Pancreas (tissue), 10 donors: ENCODE results near the gene CRYZ. TPM values are rescaled to one million over a fixed set of nuclear protein-coding genes. Genes with fewer than 3 reads are reported as not detected.

ENCODE experiments used
- ATAC-seq, 4 donors: fragments of 200-7000 bp; cut with Tn5 transposase; one replicate each; pipeline versions ENCODE4 v1.8.0 to v1.9.1; 2020; ENCODE audit warnings: mild to moderate bottlenecking in 4 of 4, moderate library complexity in 4 of 4
- DNase-seq, 6 donors: peaks; one replicate each; pipeline ENCODE4 v3.0.0-alpha.2; 2020
- FAIRE-seq: peaks from 2 replicates; lab custom pipeline; 2012; peaks lifted over from hg19 to GRCh38; lab: Jason Lieb, UNC
- H3K27ac ChIP-seq, 4 donors: fragments of 200-600 bp; sonication (generic); 1 replicate in 3 of 4; 2 replicates in 1 of 4; pipeline versions ENCODE4 v1.5.0 to v1.8.0; 2020
- H3K27me3 ChIP-seq, 4 donors: fragments of 200-600 bp; one replicate each; pipeline ENCODE4 v1.8.0; 2021
- H3K36me3 ChIP-seq, 3 donors: fragments of 200-600 bp; sonication (generic) in 1 of 3; one replicate each; pipeline versions ENCODE4 v1.5.0 to v1.8.0; 2020 to 2021
- H3K4me1 ChIP-seq, 3 donors: fragments of 200-600 bp; one replicate each; pipeline ENCODE4 v1.8.0; 2021
- H3K4me3 ChIP-seq, 4 donors: fragments of 200-600 bp; sonication (generic) in 2 of 4; one replicate each; pipeline versions ENCODE4 v1.5.0 to v1.8.0; 2020 to 2021
- H3K9me3 ChIP-seq, 4 donors: fragments of 200-600 bp; one replicate each; pipeline ENCODE4 v1.8.0; 2021
- WGBS, 2 donors: extraction: QIAGEN DNeasy Blood & Tissue Kit; methylation state at CpG; one replicate each; pipeline ENCODE4 v1.1.7; 2013; 5-methylcytosine and 5-hydroxymethylcytosine counted together
- intact Hi-C, 3 donors: fragments of 100-400 bp; cut with DNase I; formaldehyde crosslinking; loops; one replicate each; pipeline versions ENCODE4 v1.11.1 to v1.14.2; 2022
- polyA plus RNA-seq, 2 donors: library from polyadenylated mRNA; stranded (reverse); fragments of 200-250 nt; gene quantifications; one replicate each; pipeline ENCODE4 v1.2.3, GENCODE V29; 2013
- total RNA-seq, 6 donors: library from RNA; stranded (reverse); fragmentation: NEBNext Ultra II Directional in 4 of 6; extraction: Animal tissue kit (Norgen Biotek cat#: 25700) in 4 of 6; gene quantifications; one replicate each; pipeline versions ENCODE4 v1.2.1 to v1.2.4, GENCODE V29; 2021 to 2023
- TF ChIP-seq, protein P1 (sequence below), 4 donors: fragments of 200-600 bp; sonication (generic) in 3 of 4; IDR thresholded peaks; one replicate each; pipeline versions ENCODE4 v1.5.0 to v1.8.0; 2021; ENCODE audit warnings: antibody characterized with exemption in 4 of 4
- donor health status: healthy with polysubstance abuse.
- donor health status: DM: no; HTN: no; CAD: no; lungs with moderate emphysema.
- donor health status: DM: no; HTN: no; CAD: no.
- donor health status: control.
- donor health status: control.
- donor health status: Bipolar disorder and iron deficiency.
- donor health status: DM: yes; HTN: yes; CAD: no.
- donor health status: DM: no; HTN: no; CAD: no.
- donor health status: DM: no; HTN: no; CAD: no.
- donor health status: DM: yes; HTN: yes; CAD: no.

The CRYZ gene
- total and polyA plus RNA-seq, 8 donors: 38.3 to 71.6 (median 54.9) TPM

DNA sequence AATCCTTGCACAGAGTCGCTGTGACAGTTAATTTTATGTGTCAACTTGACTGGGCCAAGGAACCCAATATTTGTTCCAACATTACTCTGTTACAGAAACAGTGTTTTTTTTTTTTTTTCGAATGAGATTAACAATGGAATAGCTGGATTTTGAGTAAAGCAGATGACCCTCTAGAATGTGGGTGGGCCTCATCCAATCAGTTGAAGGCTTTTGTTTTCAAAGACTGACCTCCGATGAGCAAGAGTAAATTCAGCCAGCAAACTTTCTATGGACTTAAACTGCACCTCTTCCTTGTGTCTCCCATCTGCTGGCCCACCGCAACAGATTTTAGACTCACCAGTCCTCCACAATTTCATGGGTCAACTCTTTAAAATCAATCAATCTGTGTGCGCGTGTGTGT, 17.0 kb downstream of the CRYZ start:
- Histone ChIP-seq H3K4me3 (no peak overlapping the region), H3K27me3 (no peaks in the 10 kb centered on the region), H3K27ac (no peak overlapping the region), H3K36me3 (peaks cover 0 to 64% (median 10%) of the 10 kb centered on the region in 3 donors), H3K4me1 (no peaks in the 10 kb centered on the region), H3K9me3 (no peaks in the 10 kb centered on the region)
- WGBS, 2 donors: 88 to 89% methylated on average over 6 of the region's 6 CpGs
- intact Hi-C loops: no loop called here
- TF ChIP-seq, protein P1, sequence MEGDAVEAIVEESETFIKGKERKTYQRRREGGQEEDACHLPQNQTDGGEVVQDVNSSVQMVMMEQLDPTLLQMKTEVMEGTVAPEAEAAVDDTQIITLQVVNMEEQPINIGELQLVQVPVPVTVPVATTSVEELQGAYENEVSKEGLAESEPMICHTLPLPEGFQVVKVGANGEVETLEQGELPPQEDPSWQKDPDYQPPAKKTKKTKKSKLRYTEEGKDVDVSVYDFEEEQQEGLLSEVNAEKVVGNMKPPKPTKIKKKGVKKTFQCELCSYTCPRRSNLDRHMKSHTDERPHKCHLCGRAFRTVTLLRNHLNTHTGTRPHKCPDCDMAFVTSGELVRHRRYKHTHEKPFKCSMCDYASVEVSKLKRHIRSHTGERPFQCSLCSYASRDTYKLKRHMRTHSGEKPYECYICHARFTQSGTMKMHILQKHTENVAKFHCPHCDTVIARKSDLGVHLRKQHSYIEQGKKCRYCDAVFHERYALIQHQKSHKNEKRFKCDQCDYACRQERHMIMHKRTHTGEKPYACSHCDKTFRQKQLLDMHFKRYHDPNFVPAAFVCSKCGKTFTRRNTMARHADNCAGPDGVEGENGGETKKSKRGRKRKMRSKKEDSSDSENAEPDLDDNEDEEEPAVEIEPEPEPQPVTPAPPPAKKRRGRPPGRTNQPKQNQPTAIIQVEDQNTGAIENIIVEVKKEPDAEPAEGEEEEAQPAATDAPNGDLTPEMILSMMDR (IDR thresholded peaks at IDR 0.05): no peak
- no peak for ATAC-seq
- no peak for FAIRE-seq
- DNase-seq: no peak

DNA sequence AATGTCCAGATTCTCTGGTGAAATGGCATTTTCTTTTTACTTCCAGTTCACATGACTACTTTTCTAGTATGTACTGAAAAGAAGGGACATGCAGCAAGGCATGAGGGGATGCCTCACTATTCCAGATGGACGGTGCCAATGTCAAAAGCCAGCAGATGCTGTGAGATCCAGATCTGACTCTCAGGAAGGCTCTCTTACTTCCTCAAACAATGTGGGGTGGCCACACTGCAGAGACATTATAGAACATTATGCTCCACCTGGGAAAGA, 17.7 kb downstream of the CRYZ start:
- H3K27ac ChIP-seq: no peak overlapping the region
- intact Hi-C loops: no loop called here
- ATAC-seq: no peak

DNA sequence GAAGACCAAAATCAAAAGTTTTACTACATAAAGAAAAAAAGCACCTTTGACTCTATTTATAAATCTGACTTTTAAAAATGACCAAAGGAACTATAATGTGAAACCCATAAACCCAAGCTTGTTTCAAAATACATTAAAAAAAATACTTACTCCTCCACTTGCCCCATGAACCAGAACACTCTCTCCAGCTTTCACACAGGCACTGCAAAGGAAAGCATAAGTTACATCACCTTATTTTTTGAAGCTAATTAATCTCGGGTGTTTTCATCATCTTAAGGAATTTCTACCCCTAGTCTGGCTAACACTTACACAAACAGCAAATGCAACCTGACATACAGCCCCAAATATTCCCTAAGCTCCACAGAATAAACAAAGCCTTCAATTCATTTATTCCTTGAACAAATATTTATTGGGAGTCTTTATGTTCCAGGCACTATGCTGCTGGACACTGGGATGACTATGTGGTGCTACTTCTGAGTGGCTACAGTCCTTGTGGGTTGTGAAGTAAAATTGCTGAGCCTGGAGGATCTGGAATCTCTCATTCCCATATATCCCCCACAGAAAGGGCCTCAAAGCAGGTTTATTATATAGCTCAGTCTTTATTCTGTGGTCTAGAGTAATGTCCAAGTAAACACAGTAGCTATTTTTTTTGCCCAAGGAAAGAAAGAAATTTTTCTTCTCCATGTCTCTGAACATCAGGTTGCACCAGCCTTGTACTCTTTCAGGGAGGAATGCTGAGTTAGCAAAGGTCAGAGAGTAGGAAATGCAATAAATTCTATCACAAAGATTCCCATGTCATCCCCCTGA, 18.2 kb downstream of the CRYZ start:
- TF ChIP-seq, protein P1 (IDR thresholded peaks at IDR 0.05): no peak
- Histone ChIP-seq H3K4me3 (no peak overlapping the region), H3K27ac (no peak overlapping the region), H3K9me3 (no peaks in the 10 kb centered on the region), H3K27me3 (no peaks in the 10 kb centered on the region), H3K4me1 (no peaks in the 10 kb centered on the region), H3K36me3 (peaks cover 0 to 60% (median 6%) of the 10 kb centered on the region in 3 donors)
- no peak for DNase-seq
- FAIRE-seq: no peak
- intact Hi-C loops: no loop called here
- 73 to 75% methylated on average over 1 of the region's 1 CpG for WGBS, 2 donors
- no peak for ATAC-seq

More for the DNA sequence above, 17.7 kb downstream of the CRYZ start:
- Histone ChIP-seq H3K4me1 (no peaks in the 10 kb centered on the region), H3K4me3 (no peak overlapping the region), H3K36me3 (peaks cover 0 to 61% (median 6%) of the 10 kb centered on the region in 3 donors), H3K27me3 (no peaks in the 10 kb centered on the region), H3K9me3 (no peaks in the 10 kb centered on the region)
- DNase-seq (no peak), FAIRE-seq (no peak)
- TF ChIP-seq, protein P1 (IDR thresholded peaks at IDR 0.05): no peak
- WGBS, 2 donors: 87 to 93% methylated on average over 1 of the region's 1 CpG

DNA sequence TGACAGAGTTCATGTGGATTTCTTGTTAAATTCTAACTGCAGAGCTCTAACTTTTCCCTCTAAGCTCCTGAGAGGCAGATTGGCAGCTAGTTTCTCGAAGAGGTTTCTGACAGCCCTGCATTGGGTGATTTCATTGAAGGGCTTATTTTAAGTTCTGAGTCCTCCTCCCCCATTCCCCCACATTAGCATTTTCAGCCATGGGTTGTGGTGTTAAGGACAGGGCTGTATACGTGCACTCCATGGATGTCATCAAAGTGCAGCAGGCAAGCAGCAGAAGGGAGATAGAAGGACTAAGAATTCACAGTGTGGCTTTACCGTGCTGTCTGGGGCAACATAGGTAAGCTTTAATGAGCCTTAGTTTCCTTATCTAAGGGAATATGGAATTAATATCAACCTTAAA, 19.0 kb downstream of the CRYZ start:
- Histone ChIP-seq H3K27ac (no peak overlapping the region), H3K4me3 (no peak overlapping the region), H3K4me1 (no peaks in the 10 kb centered on the region), H3K9me3 (no peaks in the 10 kb centered on the region), H3K36me3 (peaks cover 0 to 57% (median 9%) of the 10 kb centered on the region in 3 donors), H3K27me3 (no peaks in the 10 kb centered on the region)
- TF ChIP-seq, protein P1 (IDR thresholded peaks at IDR 0.05): no peak
- intact Hi-C loops: no loop called here
- 91 to 97% methylated on average over 3 of the region's 3 CpGs for WGBS, 2 donors
- DNase-seq (no peak), ATAC-seq (no peak), FAIRE-seq (no peak)

DNA sequence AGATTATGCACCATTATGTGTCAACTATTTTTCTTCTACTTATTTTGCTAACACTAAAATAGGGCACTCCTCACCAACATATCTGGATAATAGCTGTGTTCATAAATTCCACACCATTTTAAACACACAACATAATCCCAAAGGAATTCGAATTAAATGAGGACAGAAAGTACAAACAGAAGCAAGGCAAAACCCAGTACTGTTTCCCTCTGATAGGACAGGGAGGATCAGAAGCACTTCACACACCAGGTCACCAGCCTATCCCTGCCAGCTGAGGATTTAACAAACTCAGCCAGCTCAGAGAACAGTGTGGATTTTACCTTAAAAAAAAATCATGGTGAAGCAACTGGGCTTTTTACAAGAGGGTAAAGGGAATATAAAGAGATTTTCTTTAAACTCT, 20.0 kb downstream of the CRYZ start:
- peaks cover 0 to 60% (median 9%) of the 10 kb centered on the region in 3 donors for H3K36me3 ChIP-seq
- ATAC-seq (no peak), DNase-seq (no peak), FAIRE-seq (no peak)
- no peaks in the 10 kb centered on the region for H3K4me1 ChIP-seq
- intact Hi-C loops: no loop called here
- H3K27ac ChIP-seq: no peak overlapping the region
- no peaks in the 10 kb centered on the region for H3K27me3 ChIP-seq
- TF ChIP-seq, protein P1 (IDR thresholded peaks at IDR 0.05): no peak
- H3K4me3 ChIP-seq: no peak overlapping the region
- H3K9me3 ChIP-seq: no peaks in the 10 kb centered on the region
- WGBS, 2 donors: 42 to 47% methylated on average over 1 of the region's 1 CpG
